ENCODE measurements around the gene BMPR1A.
"Not testable (repeated sequence)": the region's sequence is repeated elsewhere in the genome, so short reads cannot be mapped to it uniquely, and the experiment has no call there.

- TF ChIP-seq, protein P1, sequence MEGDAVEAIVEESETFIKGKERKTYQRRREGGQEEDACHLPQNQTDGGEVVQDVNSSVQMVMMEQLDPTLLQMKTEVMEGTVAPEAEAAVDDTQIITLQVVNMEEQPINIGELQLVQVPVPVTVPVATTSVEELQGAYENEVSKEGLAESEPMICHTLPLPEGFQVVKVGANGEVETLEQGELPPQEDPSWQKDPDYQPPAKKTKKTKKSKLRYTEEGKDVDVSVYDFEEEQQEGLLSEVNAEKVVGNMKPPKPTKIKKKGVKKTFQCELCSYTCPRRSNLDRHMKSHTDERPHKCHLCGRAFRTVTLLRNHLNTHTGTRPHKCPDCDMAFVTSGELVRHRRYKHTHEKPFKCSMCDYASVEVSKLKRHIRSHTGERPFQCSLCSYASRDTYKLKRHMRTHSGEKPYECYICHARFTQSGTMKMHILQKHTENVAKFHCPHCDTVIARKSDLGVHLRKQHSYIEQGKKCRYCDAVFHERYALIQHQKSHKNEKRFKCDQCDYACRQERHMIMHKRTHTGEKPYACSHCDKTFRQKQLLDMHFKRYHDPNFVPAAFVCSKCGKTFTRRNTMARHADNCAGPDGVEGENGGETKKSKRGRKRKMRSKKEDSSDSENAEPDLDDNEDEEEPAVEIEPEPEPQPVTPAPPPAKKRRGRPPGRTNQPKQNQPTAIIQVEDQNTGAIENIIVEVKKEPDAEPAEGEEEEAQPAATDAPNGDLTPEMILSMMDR (IDR thresholded peaks at IDR 0.05; ENCODE audit: low read depth, low read length): not testable (repeated sequence)
- not testable (repeated sequence) for TF ChIP-seq EZH2phosphoT487 (IDR thresholded peaks at IDR 0.05; ENCODE audit: low read depth)
Measured at GRCh38 chr10:86947806-86948205, 191.4 kb downstream of the BMPR1A start.

All from OCI-LY3 (cell line).